ENCODE measurements around the gene DMD.

Gene DMD

DNA sequence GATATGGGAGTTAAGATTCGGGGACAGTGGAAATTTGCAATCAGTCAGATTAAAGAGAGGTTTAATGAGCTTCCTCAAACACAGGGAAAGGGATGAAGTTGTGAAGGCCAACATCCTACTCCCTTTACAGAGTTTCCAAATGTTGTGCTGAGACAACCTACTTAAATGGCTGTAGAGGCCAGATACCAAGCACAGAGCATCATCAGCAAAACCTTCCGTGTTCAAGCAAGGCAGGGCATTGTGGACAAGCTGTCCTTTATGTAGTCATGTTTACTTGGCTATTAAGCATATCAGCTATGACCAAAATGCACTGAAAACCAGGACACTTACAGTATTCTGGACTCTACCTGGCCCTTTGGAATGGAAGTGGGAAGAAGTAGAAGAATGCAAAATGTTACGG lies 197.3 kb downstream of the DMD start:
- DNase-seq = no peak

GRCh38 chrX:33001107-33001506 lies 210.2 kb downstream of the DMD start:
- DNase-seq = no peak

GRCh38 chrX:32998776-32999175 lies 212.6 kb downstream of the DMD start:
- no peak for DNase-seq

DNA sequence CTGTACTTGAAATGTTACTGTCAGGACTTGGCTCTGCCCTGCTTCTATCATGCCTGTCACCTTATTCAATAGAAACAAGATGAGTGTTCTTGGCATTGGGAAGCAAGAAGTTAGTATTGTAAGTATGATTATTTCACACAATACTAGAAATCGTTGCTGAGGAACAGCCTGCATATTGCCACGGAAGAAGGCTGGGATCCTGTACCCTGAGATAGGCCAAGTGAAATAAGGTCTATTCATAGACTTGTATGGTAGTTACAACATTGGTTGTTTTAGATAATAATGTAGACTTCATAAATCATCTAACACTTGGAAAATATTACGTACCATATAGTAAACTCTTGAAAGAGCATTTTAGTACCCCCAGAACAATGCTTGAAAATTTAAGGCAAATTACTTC lies 215.9 kb downstream of the DMD start:
- DNase-seq = no peak

GRCh38 chrX:32987142-32987541 lies 224.2 kb downstream of the DMD start:
- DNase-seq = peak; percentile 23

GRCh38 chrX:32985544-32985943 lies 225.8 kb downstream of the DMD start:
- no peak for DNase-seq

DNA sequence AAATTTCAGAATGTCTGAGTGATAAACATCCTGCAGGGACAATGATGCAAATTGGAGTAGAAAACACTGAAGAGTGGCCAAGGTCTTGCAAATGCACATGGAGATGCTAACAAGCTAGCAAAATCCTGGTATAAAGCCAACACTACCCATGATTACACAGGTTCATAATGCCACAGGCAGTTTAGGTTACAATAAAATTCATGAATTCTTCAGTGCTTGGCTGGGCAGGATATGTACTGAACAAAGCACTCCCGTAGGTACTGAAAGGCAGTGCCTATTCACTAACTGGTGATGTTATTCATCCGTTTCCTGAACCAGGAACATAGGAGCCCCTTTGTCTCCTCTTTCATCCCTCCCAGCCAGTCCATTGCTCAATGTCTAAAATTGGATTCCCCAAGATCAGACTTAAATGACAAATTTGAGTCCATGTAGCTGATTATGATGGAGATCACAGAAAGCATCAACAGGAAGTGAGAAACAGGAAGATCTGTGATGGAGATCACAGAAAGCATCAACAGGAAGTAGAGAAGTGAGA lies 244.5 kb downstream of the DMD start:
- DNase-seq = no peak

DNA sequence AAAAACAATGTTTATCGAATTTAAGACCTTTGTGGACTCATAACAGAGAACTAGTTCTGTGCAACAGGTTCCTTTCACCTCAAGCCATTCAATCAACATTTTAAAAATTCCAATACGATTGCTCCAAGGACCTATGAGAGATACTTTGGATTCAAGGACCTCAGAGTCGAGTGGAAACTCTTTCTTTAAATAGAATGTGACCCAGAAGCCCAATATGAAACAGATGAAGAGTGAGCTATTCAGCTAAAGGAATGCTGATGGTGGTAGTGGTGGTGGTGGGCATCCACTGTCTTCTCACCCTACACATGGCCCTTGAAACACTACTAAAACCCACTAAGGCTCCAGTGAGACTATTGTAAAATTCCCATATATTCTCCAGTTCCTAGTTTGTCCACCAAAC lies 257.2 kb downstream of the DMD start:
- no peak for DNase-seq

DNA sequence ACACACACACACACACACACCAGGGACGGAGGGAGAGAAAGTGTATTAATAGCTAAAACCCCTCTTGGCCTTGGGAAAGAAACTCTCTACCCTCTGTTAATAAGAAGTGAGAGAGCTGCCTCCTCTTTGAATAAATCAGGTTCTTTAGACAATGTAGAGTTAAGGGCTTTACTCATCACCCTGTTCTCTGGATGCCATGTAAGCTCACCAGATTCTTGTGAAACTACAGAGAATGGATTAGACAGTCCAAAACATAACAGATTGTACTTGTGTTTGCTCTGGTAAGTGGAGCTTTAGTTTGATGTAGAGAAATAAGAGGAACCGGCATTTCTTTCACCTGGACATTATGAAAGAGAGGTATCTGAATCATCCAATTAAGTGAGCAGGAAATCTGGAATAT lies 263.2 kb downstream of the DMD start:
- no peak for DNase-seq

DNA sequence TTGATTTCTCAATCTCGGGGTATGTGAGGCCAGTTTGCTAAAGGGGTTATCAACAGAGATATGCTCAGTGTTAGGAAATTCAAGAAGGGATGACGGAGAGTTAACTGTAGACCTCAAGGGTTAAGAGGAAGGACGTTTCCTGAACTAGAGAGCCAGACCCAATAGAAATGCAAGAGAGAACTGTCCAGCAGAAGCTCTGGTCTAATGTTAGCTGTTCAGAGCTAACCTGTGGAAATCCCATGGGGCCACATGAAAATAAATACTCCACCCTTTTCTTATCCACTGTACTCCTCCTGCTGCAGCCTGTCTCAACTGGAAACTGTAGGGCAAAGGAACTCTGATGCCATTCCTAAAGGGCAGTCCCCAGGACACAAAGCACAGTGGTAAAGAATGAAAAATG lies 274.3 kb downstream of the DMD start:
- DNase-seq = no peak

GRCh38 chrX:32933548-32933947 lies 277.8 kb downstream of the DMD start:
- DNase-seq = no peak

DNA sequence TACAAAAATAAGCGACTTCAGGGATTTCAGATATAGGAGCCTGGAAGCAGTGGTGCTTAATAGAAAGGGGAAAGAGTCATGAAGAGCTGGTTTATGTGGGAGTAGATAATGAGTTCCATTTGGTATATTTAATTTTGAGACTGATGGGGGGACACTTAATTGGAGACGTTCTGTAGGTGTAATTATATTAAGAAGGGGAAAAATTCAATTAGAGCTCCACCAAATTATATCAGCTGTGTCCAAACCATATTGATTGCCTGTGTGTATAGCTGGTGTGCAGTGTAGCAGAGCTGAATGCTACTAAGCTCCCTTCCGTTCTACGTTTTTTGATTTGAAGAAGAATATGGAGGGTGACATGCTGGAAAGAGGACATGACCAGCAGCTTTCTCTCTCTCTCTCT lies 282.3 kb downstream of the DMD start:
- DNase-seq = no peak

GRCh38 chrX:32896088-32896487 lies 315.3 kb downstream of the DMD start:
- no peak for DNase-seq

DNA sequence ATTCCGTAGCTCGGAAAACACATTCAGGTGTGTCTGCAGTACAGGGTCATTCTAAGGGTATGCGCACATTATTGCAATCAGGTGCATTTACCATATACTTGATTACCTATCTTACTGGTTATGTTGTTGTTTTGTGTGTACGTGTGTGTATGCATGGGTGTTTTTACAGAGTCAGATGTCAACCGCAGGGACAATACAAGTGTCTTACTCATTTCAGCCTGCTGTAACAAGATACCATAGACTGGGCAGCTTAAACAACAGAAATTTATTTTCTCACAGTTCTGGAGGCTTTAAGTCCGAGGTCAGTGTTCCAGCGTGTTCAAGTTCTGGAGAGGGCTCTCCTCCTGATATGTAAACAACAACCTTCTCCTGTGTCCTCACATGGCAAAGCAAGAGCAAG lies 316.7 kb downstream of the DMD start:
- no peak for DNase-seq

GRCh38 chrX:32893751-32894150 lies 317.6 kb downstream of the DMD start:
- no peak for DNase-seq

DNA sequence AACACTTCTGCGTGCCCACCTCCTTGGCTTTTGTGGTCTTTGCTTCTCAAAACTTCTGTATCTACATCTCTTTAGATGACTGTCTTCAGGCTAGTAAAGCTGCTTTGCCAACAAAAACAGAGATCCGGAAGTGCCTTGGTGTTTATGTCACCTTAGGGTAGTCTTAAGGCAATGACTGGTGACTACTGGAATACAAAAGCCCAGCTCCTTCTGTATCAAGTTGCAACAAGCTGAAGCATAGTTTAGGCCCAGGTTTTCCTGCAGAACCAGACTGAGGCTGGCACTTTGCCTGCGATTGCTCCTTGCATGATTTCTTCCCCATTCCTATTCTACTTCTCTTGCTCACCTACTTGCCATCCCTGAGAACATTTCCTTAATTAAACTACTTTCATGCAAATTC lies 333.8 kb downstream of the DMD start:
- DNase-seq = no peak

GRCh38 chrX:32874839-32875238 lies 336.5 kb downstream of the DMD start:
- no peak for DNase-seq

- DNase-seq = no peak
These were observed 337.6 kb downstream of the DMD start for GRCh38 chrX:32873786-32874185.

- no peak for DNase-seq
These were observed 339.7 kb downstream of the DMD start for GRCh38 chrX:32871636-32872035.

GRCh38 chrX:32868524-32868895 lies 342.8 kb downstream of the DMD start:
- DNase-seq = no peak

DNA sequence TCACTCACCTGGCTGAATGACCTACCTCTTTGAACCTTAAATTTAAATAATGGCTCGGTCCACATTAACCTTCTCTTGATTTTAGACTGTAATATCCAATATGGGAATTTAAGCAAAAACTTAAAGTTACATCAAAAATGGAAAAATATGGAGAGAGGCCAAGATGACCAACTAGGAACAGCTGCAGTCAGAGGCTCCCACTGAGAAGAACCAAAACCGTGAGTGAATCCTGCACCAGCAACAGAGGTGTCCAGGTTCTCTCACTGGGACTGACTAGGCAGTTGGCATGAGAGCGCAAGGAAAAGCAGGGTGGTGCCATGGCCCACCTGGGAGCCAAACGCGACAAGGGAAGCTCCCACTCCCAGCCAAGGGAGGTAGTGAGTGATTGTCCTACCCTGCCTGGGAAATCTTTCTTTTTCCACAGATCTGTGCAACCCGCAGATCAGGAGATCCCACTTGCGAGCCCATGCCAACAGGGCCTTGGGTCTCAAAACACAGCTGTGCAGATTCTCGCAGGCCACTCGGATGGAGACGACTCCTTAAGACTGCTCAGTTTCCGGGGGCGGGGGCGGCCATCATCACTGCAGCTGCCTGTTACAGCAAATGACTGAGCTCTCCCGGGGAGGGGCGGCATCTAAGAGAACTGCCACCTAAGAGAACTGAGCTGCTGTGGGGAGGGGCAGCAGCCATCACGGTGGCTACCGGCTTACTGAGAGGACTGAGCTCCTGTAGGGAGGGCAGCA lies 343.4 kb downstream of the DMD start:
- DNase-seq = no peak

DNA sequence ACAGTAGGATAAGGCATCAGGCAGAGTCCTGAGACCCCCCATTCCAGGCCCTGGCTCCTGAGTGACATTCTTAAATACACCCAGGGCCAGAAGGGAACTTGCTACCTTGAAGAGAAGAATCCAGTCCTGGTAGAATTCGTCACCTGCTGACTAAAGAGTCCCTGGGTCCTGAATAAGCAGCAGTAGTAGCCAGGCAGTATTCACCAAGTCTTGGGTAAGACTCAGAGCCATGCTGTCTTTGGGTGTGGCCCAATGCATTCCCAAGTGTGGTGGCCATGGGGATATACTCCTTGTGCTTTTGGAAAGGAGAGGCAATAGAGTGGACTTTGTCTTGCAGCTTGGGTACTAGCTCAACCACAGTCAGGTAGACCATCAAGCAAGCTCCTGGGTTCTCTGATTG lies 359.1 kb downstream of the DMD start:
- DNase-seq = no peak

DNA sequence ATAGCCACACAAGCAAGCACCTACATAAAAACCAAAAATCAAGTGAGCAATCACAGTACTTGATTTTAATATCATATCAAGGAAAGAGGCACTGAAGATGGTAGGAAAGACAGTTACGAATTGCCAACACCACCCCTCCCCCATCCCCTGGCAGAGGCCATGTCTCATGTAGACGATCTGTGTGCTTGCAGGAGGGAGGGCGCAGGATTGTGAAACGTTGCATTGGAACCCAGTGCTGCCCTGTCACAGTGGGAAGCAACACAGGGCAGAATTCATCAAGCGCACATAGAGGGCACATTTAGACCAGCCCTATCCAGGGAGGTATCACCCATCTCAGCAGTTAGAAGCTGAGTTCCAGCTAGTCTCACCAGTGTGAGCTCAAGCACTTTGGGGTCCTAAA lies 359.8 kb downstream of the DMD start:
- DNase-seq = no peak

DNA sequence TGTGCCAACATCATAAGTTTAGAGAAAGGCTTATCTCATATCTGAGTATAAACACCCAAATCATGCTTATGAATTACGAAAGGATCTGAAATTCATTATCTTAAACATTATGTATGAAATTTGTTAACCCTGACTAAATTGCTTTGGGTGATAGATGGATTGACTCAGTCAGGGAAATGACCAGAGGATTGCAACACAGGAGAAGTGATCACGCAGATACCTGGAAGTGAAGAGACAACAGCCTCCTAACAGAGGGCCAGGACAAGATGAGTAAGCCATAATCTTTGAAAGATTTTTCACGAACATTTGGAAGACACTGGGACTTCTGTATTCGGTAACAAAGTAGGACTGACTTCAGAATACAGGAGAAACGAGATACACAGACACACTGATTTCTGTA lies 363.4 kb downstream of the DMD start:
- DNase-seq = no peak

- no peak for DNase-seq
These were observed 369.3 kb downstream of the DMD start for GRCh38 chrX:32842053-32842452.

All from left hindlimb (tissue), 1 donor.